GM19372 (cell line): ENCODE data around the gene GPR108.
"Not testable (repeated sequence)": the region's sequence is repeated elsewhere in the genome, so short reads cannot be mapped to it uniquely, and the experiment has no call there.

Experiments used
- ATAC-seq: cut with Tn5 transposase; IDR thresholded peaks from one replicate; pipeline ENCODE4 v1.9.1; 2021; ENCODE audit warnings: mild to moderate bottlenecking, low read depth, moderate library complexity; ENCODE audit not compliant: unreplicated experiment

Gene GPR108

DNA sequence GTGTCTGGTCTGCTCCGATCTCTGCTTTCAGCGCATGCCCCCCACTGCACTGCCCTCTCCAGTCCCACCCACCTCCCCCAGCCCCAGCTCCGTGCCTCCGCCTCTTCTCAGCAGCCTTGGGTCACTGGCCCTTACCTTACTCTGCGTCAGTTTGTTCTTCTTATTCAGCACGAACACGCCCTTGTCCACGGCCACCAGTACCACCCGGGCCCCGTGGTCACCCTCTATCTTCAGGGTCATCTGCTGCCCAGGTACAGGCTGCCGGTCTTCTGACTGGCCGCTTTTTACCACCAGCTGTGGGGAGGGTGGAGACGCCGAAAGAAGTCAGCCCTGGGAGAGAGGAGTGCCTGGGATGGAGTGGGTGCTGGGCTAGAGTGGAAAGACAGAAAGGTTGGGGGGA is 27.8 kb downstream of the GPR108 start:
- no peak for ATAC-seq

DNA sequence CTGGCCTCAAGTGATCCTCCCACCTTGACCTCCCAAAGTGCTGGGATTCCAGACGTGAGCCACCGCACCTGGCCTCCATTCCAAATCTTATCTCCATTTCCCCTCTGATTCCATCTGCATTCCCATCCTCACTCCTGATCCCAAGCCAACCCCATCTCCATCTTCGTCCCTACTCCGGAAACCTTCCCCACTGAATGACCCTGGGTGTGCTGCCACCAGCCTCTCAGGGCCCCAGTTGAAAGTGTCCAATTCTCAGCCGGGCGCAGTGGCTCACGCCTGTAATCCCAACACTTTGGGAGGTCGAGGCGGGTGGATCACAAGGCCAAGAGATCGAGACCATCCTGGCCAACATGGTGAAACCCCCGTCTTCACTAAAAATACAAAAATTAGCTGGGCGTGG is 28.5 kb downstream of the GPR108 start:
- not testable (repeated sequence) for ATAC-seq

GRCh38 chr19:6708346-6708745 is 29.0 kb downstream of the GPR108 start:
- ATAC-seq = no peak

DNA sequence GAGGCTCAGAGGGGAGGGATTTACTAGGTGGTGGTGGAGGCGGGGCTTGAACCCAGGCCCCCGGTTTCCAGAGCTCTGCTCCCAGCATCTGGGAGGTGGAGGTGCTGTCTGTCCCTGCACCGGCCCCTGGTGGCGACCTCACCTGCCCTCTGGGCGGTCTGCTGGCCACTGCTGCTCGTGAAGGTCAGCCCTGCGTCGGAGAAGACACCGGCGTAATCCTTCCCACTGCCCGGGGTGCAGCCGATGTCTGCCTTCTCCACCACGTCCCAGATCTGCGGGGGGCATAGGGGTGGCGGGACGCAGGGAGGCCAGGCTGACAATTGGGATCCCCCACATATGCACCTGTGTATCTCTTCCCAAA is 29.7 kb downstream of the GPR108 start:
- no peak for ATAC-seq

DNA sequence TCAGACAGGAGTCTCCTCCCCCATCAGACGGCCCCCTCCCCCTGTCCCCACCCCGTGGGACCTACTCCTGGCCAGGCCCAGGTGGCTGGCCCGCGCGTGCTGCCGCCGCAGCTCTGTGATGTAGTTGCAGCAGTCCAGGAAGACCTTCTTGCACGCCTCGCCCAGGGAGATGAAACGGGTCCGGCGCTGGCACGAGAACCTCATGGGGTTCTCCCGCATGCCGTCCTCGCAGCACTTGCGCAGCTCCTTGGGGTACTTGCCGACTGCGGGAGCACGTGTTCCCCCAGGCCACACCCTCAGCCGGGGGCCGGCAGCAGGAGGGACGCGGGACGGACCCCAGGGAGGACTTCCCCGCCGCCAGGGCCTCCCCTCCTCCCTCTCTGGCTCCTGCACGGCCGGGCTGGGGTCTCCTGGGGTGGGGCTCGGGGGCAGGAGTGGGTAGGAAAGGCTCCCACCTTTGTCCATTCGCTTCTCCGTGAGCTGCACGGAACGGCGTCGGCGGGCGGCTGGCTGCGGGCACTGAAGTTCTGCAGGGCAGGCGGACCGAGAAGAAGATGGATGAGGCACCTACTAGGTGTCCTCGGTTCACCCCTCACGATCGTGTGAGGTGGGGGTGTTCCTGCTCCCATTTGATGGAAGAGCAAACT is 30.2 kb downstream of the GPR108 start:
- ATAC-seq = no peak

DNA sequence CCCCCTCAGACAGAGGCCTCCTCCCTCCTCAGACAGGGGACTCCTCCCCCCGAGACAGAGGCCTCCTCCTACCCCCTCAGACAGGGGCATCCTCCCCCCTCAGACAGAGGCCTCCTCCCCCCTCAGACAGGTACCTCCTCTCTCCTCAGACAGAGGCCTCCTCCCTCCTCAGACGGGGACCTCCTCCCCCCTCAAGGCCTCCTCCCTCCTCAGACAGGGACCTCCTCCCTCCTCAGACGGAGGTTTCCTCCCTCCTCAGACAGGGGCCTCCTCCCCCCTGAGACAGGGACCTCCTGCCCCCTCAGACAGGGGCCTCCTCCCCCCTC is 30.8 kb downstream of the GPR108 start:
- ATAC-seq = no peak

DNA sequence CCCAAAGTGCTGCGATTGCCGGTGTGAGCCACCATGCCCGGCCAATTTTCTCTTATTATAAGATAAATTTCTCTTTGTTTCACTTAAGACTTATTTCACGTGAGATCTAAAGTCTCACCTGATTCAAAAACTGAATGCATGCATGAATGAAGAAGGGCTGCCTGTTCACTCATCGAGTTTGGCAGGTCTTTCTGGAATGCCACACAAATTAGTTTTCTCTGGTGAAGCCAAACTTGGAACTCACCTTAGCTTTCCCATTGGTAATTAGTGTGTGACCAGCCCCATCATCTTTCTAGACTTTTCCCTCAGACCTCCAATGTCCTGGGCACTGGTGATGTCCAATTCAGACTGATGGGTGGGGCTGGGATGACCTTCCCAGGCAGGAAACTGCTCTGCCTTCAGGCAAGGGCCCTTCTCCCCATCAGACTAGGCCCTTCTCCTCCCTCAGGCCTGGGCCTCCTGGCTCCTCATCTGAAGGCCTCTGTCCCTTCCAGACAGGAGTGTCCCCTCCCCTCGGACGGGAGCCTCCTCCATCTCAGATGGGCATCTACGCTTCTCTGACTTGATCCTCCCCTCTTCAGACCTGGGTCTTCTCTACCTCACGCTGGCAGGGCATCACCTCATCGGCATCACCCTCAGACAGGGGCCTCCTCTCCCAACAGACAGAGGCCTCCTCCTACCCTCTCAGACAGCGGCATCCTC is 31.3 kb downstream of the GPR108 start:
- no peak for ATAC-seq

- no peak for ATAC-seq
These were observed 36.6 kb downstream of the GPR108 start for GRCh38 chr19:6700586-6701316.

- ATAC-seq = no peak
These were observed 37.4 kb downstream of the GPR108 start for GRCh38 chr19:6699935-6700334.

DNA sequence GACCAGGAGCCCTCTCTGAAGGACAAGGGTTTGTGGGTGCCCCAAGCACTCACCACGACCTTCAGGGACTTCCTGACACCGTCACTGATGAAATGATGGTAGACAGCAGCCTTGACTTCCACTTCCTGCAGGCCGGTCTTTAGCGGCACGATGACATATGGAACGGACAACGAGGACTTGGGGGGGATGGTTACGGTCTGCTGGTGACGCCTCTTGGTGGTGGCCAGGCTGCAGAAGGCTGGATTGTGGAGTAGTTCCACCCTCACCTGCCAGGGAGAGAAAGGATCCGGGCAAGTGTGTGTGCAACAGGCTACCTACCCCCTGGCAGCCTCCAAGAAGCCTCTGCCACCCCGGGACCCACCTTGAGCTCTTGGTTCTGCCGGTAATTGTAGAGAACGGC is 40.1 kb downstream of the GPR108 start:
- ATAC-seq = no peak

DNA sequence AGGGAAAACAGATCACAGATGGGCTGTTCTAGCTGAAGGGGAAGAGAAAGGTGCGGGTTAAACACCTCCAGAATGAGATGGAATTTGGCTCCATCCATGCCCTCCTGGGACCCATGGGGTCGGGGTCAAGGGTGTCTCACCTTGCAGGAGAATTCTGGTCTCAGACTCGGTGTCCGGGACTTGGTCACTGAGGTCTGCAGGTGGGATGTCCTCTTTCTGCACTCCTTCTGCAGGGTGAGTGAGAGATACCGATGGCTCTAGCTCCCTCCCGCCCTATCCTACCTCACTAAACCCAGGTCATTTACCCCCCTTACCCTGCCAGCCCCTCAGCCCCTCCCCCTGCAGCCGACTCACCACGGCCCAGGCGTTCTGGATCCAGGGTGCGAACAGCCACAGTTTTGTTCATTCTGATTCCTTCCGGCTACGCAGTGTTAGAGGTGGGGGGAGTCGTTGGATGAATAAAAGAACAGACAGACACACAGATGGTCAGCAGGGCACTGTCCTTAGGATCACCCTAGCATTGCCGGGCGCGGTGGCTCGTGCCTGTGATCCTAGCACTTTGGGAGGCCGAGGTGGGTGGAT is 41.0 kb downstream of the GPR108 start:
- ATAC-seq = no peak

- ATAC-seq = no peak
These were observed 43.1 kb downstream of the GPR108 start for GRCh38 chr19:6694147-6694815.

GRCh38 chr19:6693681-6694080 is 43.7 kb downstream of the GPR108 start:
- ATAC-seq = no peak

- no peak for ATAC-seq
These were observed 44.3 kb downstream of the GPR108 start for GRCh38 chr19:6693056-6693471.

DNA sequence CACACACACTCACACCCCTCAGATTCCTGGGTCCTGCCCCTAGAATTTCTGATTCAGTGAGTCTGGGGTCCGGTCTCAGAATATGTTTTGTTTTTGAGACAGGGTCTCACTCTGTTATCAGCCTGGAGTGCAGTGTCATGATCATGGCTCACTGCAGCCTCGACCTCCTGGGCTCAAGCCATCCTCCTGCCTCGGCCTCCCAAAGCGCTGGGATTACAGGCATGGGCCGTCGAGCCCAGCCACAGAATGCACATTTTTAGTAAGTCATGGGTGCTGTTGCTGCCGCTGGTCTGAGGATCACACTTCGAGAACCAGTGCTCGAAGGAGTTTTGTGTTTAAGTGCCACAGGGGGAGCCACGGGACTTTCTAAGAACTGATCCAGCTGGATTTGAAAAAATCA is 45.4 kb downstream of the GPR108 start:
- no peak for ATAC-seq

DNA sequence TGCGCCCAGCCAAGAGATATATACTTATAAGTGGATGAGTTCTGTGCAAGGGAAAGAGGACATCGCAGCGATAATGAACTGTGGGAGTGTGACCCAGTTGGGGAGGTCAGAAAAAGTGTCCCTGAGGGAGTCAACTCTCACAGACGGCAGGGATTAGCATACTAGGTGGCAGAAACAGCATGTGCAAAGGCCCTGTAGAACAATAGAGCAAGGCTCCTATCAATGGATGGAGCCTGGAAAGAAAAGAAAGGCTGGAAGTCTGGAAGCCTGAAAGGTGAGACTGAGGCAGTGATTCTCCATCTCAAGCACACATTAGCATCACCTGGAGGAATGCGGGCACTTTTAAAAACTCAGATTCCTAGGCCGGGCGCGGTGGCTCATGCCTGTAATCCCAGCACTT is 46.0 kb downstream of the GPR108 start:
- no peak for ATAC-seq

- no peak for ATAC-seq
These were observed 47.1 kb downstream of the GPR108 start for GRCh38 chr19:6690160-6690885.

- ATAC-seq = no peak
These were observed 50.3 kb downstream of the GPR108 start for GRCh38 chr19:6687114-6687513.

GRCh38 chr19:6686628-6686975 is 50.8 kb downstream of the GPR108 start:
- no peak for ATAC-seq

GRCh38 chr19:6685962-6686627 is 51.3 kb downstream of the GPR108 start:
- ATAC-seq = no peak
